GM12875 (cell line): ENCODE measurements around the gene RBM7.

Source experiments
- H3K4me3 ChIP-seq: one replicate; pipeline ENCODE4 v1.5.1; 2011; ENCODE audit warnings: low read depth, low read length, control low read depth
- TF ChIP-seq, protein P1 (sequence below): IDR thresholded peaks from 2 replicates; pipeline ENCODE4 v1.5.1; 2011; ENCODE audit warnings: low read depth, mild to moderate bottlenecking, control low read depth, inconsistent platforms, low read length, moderate library complexity, borderline replicate concordance; ENCODE audit not compliant: insufficient read depth

The RBM7 gene

DNA sequence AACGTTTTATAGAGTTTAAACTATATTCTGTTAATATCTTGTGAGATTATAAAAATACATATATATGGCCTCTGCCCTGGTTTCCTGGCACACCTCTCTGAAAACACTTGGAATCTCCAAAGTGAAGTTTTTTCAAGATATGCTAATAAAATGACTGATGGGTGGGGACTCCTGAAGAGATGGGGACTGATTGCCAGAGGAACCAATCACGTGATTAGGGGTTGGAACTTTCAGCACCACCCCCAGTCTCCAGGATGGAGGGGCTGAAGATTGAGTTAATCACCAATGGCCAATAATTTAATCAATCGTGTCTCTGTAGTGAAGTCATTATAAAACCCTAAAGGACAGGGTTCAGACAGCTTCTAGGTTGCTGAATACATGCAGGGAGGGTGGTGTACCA is 37.5 kb upstream of the RBM7 start:
- TF ChIP-seq, protein P1, sequence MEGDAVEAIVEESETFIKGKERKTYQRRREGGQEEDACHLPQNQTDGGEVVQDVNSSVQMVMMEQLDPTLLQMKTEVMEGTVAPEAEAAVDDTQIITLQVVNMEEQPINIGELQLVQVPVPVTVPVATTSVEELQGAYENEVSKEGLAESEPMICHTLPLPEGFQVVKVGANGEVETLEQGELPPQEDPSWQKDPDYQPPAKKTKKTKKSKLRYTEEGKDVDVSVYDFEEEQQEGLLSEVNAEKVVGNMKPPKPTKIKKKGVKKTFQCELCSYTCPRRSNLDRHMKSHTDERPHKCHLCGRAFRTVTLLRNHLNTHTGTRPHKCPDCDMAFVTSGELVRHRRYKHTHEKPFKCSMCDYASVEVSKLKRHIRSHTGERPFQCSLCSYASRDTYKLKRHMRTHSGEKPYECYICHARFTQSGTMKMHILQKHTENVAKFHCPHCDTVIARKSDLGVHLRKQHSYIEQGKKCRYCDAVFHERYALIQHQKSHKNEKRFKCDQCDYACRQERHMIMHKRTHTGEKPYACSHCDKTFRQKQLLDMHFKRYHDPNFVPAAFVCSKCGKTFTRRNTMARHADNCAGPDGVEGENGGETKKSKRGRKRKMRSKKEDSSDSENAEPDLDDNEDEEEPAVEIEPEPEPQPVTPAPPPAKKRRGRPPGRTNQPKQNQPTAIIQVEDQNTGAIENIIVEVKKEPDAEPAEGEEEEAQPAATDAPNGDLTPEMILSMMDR: no peak
- no peak overlapping the region for H3K4me3 ChIP-seq

DNA sequence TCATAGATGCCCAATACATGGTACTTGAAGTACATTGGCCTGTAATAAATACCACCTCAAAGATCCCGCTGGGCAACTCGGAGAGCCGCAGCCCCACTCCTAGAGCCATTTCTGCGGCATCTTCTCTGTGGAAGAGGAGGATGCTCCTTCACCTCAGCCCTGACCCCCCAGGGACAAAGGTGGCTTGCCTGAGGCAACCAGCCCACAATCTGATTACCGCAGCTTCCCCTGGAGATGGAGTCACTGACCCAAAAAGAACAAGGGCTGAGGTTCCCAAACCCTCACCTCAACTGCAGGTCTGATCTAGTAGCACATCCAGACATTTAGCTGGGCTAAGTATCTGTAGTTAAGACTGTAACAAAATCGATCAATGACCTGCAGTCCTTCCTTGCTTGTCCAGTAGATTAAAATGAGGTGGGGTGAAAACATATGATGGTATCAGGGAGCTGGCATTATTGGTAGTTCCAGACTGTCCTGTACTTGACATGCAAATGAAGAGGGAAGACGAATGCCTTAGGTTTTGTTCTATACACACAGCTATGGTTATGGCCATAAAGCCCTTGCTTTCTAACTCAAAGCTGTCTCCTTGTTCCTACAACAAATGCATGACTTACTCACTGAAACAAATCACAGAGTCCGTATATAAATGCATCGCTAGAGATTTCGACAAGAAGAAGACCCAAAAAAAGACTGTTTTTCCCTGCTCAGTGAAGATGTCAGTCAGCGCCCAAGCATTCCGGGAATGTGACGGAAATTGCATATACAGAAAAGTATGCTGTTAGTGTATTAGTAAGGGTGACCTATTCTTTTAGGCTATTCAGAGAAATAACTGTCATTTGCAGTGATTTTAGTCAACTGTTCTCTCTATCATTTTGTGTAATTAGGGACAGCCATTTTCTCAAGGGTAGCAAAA is 33.9 kb upstream of the RBM7 start:
- H3K4me3 ChIP-seq: no peak overlapping the region
- TF ChIP-seq, protein P1: no peak

- TF ChIP-seq, protein P1: no peak
- no peak overlapping the region for H3K4me3 ChIP-seq
Measured at GRCh38 chr11:114367244-114367957, 33.1 kb upstream of the RBM7 start.

DNA sequence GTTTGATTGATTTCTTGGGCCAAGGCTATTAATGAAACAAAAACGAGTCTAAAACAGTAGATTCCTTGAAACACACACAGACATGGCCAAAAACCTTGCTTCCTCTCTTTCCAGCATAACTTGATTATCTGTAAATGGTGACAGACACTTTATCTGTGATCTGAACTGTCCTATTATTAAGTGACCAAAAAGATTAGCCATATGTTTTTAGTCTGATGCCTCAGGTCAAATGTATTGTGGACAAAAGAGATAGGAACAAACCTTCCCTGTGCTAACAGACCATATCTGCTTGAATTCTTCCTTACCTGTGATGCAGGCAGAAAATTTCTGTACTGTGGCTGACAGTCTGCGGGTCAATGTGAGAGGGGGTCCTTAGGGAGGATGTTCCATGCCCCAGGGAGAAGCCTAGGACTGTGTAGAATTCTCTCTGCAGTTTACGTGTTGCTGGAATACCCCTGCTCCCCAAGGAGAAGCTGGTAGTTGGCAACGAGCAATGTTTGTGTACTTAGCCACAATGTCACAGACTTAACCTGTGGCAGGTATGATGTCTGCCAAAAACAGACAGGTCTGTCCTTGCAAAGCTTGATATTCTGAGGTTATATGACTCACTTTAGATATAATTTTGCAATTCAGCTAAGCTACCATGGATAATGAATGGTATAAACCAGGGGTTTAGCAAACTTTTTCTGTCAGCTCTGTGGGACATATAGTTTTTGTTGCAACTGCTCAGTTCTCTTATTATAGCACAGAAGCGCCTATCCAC is 31.4 kb upstream of the RBM7 start:
- no peak overlapping the region for H3K4me3 ChIP-seq
- TF ChIP-seq, protein P1: no peak

DNA sequence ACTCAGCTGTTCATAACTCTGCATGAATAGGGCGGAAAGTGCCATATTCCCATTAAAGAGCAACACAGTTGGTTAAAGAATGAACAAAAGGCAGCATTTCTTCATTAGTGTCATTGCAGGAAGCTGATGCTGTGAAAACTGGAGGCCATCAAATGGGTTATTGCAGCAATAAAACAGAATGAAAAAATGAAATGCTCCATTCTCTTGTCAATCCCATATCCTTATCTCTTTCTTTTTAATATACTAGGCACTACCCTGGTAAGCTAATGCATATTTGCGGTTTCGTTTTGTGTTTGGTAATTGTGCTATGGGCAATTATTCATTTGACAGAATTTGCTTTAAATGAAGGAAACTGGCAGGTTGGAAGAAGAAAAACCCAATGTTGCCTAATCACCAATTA is 25.4 kb upstream of the RBM7 start:
- TF ChIP-seq, protein P1: no peak
- H3K4me3 ChIP-seq: no peak overlapping the region

DNA sequence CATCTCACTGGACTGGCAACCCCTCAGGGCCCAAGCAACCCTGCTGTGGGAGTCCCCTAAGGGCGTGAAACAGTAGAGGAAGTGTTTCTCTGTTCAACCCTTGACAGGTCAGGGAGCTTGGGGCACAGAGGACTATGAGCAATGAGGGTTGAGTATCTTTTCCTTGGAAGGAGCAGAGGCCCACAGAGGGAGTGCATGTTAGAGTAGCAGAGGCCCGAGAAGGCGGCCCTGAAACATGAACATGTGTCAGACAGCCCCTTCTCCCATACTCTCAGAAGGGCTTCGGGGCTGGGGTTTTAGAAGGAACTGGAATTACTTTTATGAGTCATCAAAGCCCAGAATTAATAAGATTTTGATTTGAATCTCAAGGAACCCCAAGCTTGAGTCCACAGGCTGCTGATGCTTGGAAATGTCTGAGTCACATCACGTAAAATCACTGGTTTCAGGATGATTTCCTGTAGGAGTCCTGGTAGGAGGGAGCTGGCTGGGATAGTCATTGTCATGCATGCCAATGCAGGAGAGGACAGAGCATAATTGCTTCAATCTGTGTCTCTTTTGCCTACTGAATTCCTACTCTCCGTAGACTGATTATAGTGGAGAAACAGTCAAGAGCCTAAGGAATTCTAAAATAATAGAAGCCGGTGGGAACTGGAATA is 22.7 kb upstream of the RBM7 start:
- no peak overlapping the region for H3K4me3 ChIP-seq
- TF ChIP-seq, protein P1: no peak
